ENCODE data around the gene UQCR11.
"Not testable (repeated sequence)": the region's sequence is repeated elsewhere in the genome, so short reads cannot be mapped to it uniquely, and the experiment has no call there.

UQCR11 gene

DNA sequence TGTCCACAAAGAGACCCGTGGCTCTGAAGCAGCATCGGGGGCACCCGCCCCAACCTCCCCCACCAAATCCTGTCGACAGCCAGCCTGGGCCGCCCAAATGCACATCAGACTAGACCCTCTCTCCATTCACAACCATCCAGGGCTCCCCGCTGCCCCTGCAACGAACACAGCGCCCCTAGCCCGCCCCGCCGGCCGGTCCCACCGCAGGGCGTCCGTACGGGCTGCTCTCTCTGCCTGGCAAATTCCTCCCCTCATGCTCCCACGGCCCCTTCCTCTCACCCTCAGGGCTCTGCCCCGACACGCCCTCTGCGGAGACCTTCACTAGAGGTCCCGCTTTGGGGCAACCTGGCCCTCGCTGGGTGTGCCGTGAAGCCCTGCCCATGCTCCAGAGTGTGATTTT lies 40.0 kb upstream of the UQCR11 start:
- no peaks in the 10 kb centered on the region for H3K9me3 ChIP-seq (ENCODE audit: severe bottlenecking)
- H3K4me1 ChIP-seq (ENCODE audit: insufficient read depth, poor library complexity, severe bottlenecking), result no peaks in the 10 kb centered on the region
- peak; percentile 44 for DNase-seq (ENCODE audit: low spot score)
- H3K36me3 ChIP-seq (ENCODE audit: low read depth), result peaks cover 45% of the 10 kb centered on the region
- H3K27ac ChIP-seq (ENCODE audit: poor library complexity, severe bottlenecking), result no peak overlapping the region
- H3K4me3 ChIP-seq (ENCODE audit: severe bottlenecking), result no peak overlapping the region
- TF ChIP-seq, protein P1, sequence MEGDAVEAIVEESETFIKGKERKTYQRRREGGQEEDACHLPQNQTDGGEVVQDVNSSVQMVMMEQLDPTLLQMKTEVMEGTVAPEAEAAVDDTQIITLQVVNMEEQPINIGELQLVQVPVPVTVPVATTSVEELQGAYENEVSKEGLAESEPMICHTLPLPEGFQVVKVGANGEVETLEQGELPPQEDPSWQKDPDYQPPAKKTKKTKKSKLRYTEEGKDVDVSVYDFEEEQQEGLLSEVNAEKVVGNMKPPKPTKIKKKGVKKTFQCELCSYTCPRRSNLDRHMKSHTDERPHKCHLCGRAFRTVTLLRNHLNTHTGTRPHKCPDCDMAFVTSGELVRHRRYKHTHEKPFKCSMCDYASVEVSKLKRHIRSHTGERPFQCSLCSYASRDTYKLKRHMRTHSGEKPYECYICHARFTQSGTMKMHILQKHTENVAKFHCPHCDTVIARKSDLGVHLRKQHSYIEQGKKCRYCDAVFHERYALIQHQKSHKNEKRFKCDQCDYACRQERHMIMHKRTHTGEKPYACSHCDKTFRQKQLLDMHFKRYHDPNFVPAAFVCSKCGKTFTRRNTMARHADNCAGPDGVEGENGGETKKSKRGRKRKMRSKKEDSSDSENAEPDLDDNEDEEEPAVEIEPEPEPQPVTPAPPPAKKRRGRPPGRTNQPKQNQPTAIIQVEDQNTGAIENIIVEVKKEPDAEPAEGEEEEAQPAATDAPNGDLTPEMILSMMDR (IDR thresholded peaks at IDR 0.05; ENCODE audit: poor library complexity, severe bottlenecking), result no peak
- no peak for ATAC-seq (ENCODE audit: low read depth)
- H3K27me3 ChIP-seq (ENCODE audit: insufficient read depth, poor library complexity, severe bottlenecking), result no peaks in the 10 kb centered on the region

DNA sequence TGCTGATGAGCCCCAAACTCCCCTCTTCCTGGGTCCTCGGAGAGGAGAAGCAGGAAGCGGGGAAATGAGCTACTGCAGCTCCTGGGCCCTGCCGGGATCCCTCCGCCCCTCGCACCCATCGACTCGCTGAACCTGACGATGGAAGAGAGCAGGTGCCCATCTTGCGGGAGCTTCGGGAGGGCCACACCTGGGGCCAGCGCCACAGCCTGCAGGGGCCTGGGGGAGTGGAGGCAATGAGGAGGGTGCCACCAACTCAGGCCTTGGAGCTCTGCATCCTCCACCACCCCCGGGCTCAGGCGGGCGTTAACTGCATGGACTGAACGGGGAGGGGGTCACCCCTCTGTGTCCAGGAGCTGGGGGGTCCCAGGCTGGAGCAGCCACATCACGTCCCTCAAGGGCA lies 38.8 kb upstream of the UQCR11 start:
- DNase-seq (ENCODE audit: low spot score), result no peak
- no peaks in the 10 kb centered on the region for H3K9me3 ChIP-seq (ENCODE audit: severe bottlenecking)
- ATAC-seq (ENCODE audit: low read depth), result no peak
- no peak overlapping the region for H3K27ac ChIP-seq (ENCODE audit: poor library complexity, severe bottlenecking)
- H3K4me3 ChIP-seq (ENCODE audit: severe bottlenecking), result no peak overlapping the region
- H3K36me3 ChIP-seq (ENCODE audit: low read depth), result peaks cover 37% of the 10 kb centered on the region
- no peaks in the 10 kb centered on the region for H3K4me1 ChIP-seq (ENCODE audit: insufficient read depth, poor library complexity, severe bottlenecking)
- no peaks in the 10 kb centered on the region for H3K27me3 ChIP-seq (ENCODE audit: insufficient read depth, poor library complexity, severe bottlenecking)
- TF ChIP-seq, protein P1 (IDR thresholded peaks at IDR 0.05; ENCODE audit: poor library complexity, severe bottlenecking), result no peak

DNA sequence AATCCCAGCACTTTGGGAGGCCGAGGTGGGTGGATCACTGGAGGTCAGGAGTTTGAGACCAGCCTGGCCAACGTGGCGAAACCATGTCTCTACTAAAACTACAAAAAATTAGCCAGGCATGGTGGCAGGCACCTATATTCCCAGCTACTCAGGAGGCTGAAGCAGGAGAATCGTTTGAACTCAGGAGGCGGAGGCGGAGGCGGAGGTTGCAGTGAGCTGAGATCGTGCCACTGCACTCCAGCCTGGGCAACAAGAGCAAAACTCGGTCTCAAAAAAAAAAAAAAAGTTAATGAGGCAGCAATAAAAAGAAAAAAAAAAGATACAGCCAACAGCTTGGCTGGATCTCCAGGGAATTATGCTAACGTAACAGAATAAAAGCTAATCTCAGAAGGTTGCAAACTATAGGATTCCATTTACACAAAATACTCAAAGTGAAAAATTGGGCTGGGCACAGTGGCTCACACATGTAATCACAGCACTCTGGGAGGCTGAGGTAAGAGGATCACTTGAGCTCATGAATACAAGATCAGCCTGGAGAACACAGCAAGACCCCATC lies 35.7 kb upstream of the UQCR11 start:
- H3K27me3 ChIP-seq (ENCODE audit: insufficient read depth, poor library complexity, severe bottlenecking); H3K4me3 ChIP-seq (ENCODE audit: severe bottlenecking); DNase-seq (ENCODE audit: low spot score); H3K9me3 ChIP-seq (ENCODE audit: severe bottlenecking); H3K27ac ChIP-seq (ENCODE audit: poor library complexity, severe bottlenecking); H3K4me1 ChIP-seq (ENCODE audit: insufficient read depth, poor library complexity, severe bottlenecking); ATAC-seq (ENCODE audit: low read depth): not testable (repeated sequence)
- H3K36me3 ChIP-seq (ENCODE audit: low read depth), result peaks cover 43% of the 10 kb centered on the region

DNA sequence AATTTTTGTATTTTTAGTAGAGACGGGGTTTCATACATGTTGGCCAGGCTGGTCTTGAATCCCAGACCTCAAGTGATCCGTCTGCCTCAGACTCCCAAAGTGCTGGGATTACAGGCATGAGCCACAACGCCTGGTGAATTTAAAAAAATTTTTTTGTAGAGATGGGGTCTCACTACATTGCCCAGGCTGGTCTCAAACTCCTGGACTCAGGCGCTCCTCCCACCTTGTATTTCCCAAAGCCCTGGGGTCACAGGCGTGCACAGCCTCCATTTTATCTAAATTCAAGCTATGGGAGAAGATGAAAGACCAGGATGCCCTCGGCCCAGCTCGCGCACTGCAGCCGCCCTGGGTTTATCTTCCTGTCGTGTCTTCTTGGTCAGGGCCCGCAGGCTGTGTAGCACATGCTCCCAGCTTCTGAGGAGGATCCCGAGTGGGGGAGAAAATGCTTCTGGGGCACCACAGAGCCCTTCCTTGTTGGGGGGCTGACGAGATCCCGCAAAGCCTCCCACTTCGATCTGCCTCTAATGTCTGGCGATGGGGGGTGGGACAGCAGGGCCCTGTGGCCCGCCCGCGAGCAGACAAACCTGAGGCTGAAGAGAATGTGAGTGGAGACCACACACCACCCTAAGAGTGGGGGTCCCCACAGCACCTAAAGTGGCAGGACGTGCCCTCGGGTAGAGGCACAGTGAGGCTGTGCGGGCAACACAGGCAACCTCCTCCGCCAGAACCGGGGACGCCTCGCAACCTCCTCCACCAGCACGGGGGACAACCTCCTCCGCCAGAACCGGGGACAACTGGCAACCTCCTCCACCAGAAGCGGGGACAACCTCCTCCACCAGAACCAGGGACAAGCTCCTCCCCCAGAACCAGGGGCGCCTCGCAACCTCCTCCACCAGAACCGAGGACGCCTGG lies 31.3 kb upstream of the UQCR11 start:
- H3K4me1 ChIP-seq (ENCODE audit: insufficient read depth, poor library complexity, severe bottlenecking), result no peaks in the 10 kb centered on the region
- no peaks in the 10 kb centered on the region for H3K27me3 ChIP-seq (ENCODE audit: insufficient read depth, poor library complexity, severe bottlenecking)
- H3K36me3 ChIP-seq (ENCODE audit: low read depth), result peaks cover 32% of the 10 kb centered on the region

DNA sequence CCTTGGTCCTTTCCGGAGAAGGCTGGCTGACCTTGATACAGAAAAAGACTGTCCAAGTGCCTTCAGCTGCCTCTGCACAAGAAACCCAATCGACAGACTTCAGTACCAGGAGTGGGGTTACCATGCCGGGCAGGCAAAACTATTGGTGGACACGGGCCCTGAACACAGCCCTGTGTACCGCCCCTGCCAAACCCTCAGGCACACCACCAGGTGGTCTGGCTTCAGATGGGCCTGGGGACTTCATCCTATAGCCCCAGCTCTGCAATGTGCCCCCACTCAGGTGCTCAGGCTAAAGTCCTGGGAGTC lies 29.6 kb upstream of the UQCR11 start:
- Histone ChIP-seq H3K27ac (ENCODE audit: poor library complexity, severe bottlenecking) (no peak overlapping the region), H3K4me3 (ENCODE audit: severe bottlenecking) (no peak overlapping the region), H3K36me3 (ENCODE audit: low read depth) (peaks cover 30% of the 10 kb centered on the region), H3K27me3 (ENCODE audit: insufficient read depth, poor library complexity, severe bottlenecking) (no peaks in the 10 kb centered on the region), H3K4me1 (ENCODE audit: insufficient read depth, poor library complexity, severe bottlenecking) (no peaks in the 10 kb centered on the region), H3K9me3 (ENCODE audit: severe bottlenecking) (no peaks in the 10 kb centered on the region)
- DNase-seq (ENCODE audit: low spot score), result no peak
- TF ChIP-seq, protein P1 (IDR thresholded peaks at IDR 0.05; ENCODE audit: poor library complexity, severe bottlenecking), result no peak
- ATAC-seq (ENCODE audit: low read depth), result no peak

More for the DNA sequence above, 31.3 kb upstream of the UQCR11 start:
- Histone ChIP-seq H3K9me3 (ENCODE audit: severe bottlenecking) (no peaks in the 10 kb centered on the region), H3K4me3 (ENCODE audit: severe bottlenecking) (no peak overlapping the region), H3K27ac (ENCODE audit: poor library complexity, severe bottlenecking) (no peak overlapping the region)
- DNase-seq (ENCODE audit: low spot score), result no peak
- TF ChIP-seq, protein P1 (IDR thresholded peaks at IDR 0.05; ENCODE audit: poor library complexity, severe bottlenecking), result no peak
- no peak for ATAC-seq (ENCODE audit: low read depth)
